GM11168 (cell line): ENCODE data around the gene SPAG4.

Experiments
- in situ Hi-C: fragments of 300-500 bp; cut with MboI; formaldehyde crosslinking; loops from one replicate; pipeline ENCODE4 v1.12.0; 2022; ENCODE audit warnings: low sequenced_read_pairs; ENCODE audit not compliant: unreplicated experiment

SPAG4 gene, protein sequence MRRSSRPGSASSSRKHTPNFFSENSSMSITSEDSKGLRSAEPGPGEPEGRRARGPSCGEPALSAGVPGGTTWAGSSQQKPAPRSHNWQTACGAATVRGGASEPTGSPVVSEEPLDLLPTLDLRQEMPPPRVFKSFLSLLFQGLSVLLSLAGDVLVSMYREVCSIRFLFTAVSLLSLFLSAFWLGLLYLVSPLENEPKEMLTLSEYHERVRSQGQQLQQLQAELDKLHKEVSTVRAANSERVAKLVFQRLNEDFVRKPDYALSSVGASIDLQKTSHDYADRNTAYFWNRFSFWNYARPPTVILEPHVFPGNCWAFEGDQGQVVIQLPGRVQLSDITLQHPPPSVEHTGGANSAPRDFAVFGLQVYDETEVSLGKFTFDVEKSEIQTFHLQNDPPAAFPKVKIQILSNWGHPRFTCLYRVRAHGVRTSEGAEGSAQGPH

DNA sequence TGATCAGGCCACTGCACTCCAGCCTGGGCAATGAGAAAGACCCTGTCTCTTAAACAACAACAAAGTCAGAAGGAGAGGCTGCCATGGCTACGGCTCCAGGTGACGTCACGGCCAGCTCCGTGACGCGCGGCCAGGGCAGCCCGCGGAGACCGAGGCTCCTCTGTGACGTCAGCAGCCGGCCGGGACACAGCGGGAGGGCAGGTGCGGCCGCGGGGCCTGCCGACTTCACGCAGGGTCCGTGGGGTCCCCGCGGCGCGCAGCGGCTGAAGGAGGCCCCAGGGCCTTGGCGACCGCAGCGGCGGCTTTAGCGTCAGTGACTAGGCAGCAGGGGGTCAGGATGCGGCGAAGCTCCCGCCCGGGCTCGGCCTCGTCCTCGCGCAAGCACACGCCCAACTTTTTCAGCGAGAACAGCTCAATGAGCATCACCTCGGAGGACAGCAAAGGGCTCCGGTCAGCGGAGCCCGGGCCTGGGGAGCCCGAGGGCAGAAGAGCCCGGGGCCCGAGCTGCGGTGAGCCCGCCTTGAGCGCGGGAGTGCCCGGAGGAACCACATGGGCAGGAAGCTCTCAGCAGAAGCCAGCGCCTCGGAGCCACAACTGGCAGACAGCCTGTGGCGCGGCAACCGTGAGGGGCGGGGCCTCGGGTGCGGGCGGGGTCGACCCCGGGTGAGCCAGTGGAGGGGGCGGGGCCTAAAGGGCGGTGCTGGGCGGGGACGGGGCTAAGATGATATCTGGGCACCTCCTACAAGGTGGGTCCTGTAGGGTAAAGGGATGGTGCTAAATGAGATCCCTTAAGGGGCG lies at the start of gene SPAG4:
Gene SPAG4, plus strand, starts transcription at position 163 of the 798 bp plus-strand sequence. Its CDS starts 175 bp downstream, at position 338.
- in situ Hi-C loops: no loop called here

DNA sequence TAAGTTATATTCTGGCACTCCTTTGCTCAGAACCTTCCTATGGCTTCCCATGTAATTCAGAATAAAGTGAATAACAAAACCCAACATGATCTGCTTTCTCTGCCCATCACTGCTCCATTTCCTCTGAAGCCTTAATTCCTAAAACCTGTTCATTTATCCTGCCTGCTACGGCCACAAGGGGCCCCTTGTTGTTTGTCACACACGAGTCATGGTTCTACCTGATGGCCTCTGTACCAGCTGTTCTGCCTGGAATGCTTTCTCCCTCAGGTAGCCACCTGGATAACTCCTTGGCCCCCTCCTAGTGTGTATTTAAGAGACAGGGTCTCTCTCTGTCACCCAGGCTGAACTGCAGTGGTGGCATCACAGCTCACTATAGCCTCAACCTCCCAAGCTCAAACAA lies 47.0 kb upstream of the SPAG4 start:
- in situ Hi-C loops: no loop called here

DNA sequence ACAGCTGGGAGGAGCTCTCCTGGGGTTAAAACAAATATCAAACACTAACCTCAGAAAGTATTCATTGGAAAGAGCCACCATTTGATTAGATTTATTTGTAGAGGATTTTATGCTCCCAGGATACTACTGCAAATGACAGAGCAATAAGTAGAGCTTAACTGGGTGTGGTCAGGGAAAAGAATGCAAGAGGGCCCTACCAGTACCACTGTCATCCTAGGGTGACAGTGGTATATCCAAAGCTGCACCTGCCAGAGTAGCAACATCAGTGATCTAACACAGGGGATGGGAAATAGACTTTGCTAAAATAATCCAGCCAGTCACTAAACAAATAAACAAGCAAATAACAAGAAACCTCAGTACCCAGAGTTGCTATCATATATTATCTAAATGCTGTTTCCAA lies 44.1 kb upstream of the SPAG4 start:
- in situ Hi-C loops: no loop called here

DNA sequence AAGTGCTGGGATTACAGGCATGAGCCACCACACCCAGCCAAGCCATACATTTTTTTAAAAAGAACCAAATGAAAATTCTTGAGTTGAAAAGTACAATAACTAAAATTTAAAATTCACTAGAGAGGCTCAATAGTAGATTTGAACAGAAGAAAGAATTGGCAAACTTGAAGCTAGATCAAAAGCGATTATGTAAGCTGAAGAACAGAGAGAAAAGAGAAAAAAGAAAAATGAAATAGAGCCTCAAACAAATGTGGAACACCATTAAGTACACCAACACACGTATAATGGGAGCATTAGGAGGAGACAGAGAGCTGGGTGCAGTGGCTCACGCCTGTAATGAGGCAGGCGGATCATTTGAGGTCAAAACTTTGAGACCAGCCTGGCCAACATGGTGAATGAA lies 42.8 kb upstream of the SPAG4 start:
- in situ Hi-C loops: no loop called here

DNA sequence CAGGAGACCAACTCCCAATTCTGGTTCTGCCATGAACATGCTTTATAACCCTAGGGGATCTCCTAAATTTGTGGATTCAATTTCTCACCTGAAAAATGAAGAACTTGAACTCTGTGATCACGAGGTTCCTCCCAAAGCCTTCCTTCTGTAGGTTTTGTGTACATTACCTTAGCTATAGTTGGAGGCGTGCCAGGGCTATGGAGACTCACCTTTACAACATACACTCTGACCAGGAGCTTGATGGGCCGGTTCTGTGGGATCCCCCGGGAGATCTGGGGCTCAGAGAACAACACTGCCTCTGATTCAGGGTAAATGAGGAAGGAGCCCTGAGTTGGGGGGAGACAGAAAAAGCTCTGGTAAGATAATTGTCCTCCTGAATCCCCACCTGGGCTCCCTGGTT lies 39.7 kb upstream of the SPAG4 start:
- in situ Hi-C loops: no loop called here

DNA sequence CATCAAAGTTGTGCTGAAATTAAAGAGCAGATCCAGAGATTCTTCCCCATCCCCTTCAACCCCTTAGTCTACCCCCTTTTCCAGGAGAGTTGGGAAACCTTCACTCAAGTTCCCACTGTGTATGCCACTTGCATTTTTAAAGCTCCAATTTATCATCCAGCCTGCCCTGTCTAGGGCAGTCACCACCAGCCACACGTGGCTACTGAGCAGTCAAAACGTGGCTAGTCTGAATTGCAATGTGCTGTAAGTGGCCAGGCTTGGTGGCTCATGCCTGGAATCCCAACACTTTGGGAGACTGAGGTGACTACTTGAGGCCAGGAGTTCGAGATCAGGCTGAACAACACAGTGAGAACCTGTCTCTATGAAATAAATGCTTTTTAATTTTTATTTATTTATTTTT lies 38.8 kb upstream of the SPAG4 start:
- in situ Hi-C loops: no loop called here

DNA sequence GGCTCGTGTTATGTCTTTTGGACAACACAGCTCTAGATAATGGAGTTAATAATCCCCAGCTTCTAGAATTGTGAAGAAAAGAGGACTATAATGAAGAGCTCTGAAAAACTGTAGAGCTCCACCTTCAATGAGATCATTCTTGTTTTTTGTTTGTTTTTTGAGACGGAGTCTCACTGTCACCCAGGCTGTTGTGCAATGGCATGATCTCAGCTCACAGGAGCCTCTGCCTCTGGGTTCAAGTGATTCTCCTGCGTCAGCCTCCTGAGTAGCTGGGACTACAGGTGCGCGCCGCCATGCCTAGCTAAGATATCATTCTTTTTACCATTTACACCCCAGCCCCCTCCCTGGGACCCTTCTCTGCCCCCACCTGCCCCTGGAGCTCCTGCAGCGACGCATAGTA lies 37.2 kb upstream of the SPAG4 start:
- in situ Hi-C loops: no loop called here

DNA sequence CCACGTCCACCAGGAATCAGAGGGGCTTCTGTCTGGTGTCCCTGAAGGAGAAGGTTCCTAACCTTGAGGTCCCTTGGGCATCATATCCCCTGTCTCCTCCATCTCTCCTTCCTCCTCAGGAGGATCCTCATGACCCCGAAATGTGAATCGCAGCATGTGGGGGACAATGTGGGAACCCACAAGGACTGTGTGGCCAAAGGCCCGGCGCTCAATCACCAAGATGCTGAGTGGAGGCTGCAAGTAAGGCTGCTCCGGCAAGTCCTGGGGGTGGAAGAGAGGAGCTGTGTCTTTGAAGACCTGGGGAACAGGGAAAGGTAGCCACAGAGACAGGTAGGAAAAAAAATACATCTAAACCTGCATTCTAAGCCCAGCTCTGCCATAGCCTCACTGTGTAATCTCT lies 36.4 kb upstream of the SPAG4 start:
- in situ Hi-C loops: no loop called here

DNA sequence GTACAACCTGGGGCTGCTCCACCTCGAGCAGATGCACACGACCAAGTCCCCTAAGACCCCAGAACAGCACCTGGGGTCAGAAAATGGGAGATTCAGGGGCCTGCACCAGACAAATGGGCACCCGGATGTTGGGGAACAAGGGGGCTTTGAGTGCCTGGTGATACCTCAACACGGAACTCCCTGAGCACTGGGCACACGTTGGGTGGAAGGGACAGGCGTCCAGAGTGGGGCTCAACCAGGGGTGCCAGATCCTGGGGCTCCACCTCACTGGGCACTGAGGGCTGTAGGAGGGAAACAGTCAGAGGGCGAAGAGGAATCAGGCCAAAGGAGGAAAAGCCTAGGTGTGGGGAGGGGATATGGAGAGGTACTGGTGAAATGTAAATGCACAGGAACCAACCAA lies 33.5 kb upstream of the SPAG4 start:
- in situ Hi-C loops: no loop called here

DNA sequence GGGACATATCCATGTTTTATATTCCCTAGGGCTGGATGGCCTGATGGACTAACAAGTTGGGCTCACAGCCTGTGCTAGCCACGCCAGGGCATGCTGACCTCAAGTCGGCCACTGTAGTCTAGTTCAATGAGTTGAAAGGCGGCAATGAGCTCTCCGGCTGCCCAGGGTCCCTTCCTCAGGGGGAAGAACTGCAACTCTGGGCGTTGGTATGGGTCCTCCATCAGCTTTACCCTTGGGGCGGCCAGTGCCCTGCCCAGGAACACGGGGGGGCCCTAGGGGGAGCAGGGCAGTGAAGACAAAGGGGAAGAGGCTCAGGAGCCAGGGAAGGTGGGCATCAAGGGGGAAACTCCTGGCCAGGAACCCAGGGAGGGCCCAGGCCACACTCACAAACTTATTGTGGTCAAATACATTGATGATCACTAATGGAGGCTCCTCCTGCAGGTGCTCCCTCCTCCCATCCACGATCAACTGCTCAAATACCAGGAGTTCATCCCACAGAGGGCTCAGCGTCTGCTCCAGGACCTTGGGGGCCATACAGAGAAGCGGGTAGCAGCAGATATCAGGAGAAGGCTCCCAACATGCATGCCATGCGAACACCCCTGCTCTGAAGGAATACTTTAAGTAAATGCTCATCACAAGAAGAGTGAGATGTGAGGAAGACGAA lies 32.8 kb upstream of the SPAG4 start:
- in situ Hi-C loops: no loop called here

DNA sequence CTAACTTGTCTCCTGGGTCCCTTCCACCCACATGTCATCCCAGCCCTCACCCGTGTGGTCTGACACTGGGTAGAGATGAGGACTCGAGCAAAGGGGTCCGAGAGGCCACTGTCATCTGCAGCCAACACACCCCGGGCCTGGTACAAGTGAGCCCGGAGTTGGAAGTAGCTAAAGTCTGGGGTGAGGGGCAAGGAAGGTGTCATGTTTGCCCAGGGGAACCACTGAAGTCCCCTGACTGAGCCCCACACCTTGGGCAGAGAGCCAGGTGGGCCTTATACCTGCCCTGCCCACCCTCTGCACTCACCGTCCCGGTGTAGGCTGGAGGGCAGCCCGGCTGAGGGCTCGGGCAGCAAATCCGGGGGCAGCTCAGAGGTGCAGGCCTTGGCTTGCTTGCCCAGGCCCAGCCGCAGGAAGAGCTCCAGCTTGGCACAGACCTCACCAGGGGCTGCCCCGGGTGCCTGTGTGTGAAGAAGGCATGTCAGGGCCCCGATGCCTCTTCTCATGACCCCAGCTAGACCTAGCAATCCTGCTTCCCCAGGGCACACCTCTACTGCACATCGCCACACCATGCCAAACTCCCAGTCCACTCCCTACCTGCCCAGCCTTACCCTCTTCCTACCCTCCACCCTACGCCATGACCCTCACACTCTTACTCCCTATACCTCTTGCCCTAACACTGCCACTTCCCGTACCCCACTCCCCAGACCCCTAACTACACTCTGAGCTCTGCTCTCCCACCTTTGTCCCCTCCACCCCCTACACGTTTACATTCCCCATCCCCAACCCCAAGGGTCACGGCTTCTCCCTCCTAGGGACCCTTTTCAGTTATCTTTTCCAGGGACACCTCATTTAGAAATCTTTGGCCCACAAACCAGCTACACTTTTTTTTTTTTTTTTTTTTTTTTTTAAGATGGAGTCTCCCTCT lies 31.7 kb upstream of the SPAG4 start:
- in situ Hi-C loops: no loop called here

DNA sequence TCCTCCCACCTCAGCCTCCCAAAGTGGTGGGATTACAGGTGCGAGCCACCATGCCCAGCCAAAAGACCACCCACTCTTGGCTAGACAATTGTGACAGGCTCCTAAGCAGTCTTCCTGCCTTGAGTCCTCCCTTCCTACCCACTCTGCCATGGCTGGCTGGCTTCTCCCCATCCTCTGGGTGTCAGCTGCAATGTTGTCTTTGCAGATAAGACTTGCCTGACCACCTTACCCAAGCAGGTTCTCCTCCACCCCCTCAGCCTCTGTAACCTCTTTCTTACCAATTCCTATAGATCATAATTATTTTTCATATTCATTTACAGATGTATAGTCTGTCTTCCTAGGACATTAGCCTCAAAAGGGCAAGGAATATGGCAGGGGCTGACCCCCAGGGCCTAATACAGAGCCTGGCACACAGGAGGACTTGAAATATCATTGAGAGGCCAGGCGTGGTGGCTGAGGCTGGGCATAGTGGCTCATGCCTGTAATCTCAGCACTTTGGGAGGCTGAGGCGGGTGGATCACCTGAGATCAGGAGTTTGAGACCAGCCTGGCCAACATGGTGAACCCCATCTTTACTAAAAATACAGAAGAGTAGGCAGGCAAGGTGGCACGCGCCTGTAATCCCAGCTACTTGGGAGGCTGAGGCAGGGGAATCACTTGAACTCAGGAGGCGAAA lies 28.7 kb upstream of the SPAG4 start:
- in situ Hi-C loops: no loop called here

DNA sequence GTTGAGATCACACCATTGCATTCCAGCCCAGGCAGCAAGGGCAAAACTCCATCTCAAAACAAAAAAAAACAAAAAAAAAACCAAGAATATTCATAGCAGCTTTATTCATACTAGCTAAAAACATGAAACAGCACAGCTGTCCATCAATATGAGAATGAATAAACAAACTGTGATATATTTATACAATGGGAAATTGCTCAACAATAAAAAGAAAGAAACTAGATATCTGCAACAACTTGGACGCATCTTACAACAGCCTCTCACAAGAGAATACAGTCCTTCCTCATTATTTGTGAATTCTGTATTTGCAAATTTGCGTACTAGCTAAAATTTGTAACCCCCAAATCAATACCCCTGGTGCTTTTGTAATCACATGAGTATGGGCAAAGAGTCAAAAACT lies 28.2 kb upstream of the SPAG4 start:
- in situ Hi-C loops: no loop called here

DNA sequence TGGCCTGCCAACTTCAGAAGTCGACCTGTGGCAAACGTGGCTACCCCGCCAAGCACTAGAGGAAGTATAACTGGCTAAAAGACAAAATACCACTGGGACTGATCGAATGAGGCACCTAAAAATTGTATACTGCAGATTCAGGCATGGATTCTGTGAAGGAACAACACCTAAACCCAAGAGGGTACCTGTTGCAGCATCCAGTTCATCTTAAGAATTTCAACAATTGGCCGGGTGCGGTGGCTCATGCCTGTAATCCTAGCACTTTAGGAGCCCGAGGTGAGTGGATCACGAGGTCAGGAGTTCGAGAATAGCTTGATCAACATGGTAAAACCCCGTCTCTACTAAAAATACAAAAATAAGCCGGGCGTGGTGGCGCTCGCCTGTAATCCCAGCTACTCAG lies 27.2 kb upstream of the SPAG4 start:
- in situ Hi-C loops: no loop called here

DNA sequence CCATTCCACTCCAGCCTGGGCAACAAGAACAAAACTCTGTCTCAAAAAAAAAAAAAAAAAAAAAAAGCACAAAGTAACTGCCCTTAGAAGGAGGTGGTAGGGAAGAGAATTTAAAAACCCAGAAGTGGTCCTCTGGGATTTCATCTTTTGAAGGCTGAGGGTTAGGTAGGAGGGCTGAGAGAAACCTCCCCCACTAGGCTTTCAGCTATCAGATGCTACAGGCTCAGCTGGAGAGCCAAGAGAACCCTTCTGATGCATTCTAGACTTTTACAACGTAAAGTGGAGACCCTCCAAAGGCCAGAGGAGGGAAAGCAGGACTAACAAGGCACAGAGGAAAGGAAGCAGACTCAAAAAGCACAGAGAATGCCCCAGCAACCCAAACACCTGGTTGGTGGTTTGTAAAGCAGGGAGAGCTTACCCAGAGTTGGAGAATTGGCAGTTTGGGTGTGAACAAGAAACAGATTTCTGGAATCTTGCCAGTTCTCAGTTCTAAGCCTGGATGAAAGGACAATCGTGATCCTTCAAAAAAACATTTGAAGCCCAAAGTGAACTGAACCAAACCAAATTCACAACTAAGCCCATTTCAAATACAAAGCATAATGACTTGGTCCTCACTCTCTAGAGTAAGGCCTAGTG lies 23.2 kb upstream of the SPAG4 start:
- in situ Hi-C loops: no loop called here

DNA sequence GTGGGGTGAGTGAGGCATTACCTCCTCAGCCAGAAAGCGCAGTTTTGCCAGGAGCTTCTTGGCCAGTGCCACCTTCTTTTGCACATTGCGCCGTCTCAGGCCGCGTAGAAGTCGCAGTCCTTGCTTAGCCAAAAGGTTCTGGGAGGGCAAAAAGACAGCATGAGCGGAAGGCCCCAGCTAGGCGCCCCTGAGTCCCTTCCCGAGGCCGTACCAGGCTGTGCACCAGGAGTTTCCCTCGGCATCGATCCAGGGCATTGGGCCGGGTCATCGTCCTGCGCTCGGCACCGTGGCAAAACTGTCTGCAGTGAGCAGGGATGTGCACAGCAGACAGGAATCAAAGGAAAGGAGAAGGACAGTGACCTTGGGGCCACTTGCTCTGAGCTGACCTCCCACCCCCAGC lies 20.2 kb upstream of the SPAG4 start:
- in situ Hi-C loops: no loop called here

DNA sequence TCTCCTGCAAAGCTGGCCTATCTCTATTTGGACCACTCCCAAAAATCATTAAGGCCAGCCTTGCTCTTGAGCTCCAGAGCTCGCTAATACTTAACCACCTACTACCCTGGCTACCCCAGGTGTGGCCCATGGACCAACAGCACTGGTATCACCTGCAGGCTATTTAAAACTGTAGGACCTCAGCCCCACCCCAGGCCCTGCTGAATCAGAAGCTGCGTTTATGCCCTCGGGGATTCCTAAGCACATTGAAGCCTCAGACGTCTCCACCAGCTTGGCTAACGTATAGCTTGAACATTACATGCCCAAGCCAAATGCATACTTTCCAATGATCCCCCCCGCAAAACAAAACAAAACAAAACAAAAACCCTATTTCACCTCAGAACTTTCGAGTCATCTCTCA lies 19.7 kb upstream of the SPAG4 start:
- in situ Hi-C loops: no loop called here

DNA sequence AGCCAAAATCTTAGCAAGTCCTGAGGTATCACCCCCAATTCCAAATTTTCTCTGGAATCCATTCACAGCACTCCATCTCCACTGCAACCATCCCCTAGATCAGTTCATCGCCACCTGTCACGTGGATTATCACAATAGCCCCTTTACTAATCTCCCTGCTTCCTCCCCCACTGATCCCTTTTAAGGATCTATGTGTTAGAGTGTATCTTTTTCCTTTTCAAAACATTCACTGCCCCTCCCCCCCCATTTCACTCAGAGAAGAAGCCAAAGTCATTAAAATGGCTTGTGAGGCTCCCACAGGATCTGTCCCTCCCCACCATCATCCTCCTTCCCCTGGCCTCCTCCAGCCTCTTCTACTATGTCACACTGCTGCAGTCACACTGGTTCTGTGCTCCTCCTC lies 18.4 kb upstream of the SPAG4 start:
- in situ Hi-C loops: no loop called here

DNA sequence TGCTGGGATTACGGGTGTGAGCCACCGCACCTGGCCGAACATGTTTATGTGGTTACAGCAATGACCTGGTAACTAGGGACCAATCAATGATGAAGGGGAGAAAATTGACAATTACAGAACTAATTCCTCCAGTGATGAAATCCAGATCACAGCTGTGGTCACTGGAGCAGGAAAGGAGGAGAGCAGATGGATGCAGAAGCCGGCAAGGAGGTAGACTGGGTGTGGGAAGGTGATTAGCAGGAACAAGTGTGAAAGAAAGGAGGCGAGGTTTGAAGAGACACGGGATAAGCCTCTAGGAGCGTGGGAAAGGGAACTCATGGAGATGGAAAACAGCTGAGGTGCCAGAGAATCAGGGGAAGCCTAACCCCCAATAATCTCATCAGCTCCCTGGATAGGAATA lies 17.2 kb upstream of the SPAG4 start:
- in situ Hi-C loops: no loop called here
